ENCODE results near the gene TPP2.

- TF ChIP-seq CTCF (IDR thresholded peaks at IDR 0.05) (no peak), POLR2A (IDR thresholded peaks at IDR 0.05) (no peak)
Measured at GRCh38 chr13:102620516-102620915, 23.7 kb downstream of the TPP2 start.

All from suprapubic skin (tissue), 3 donors.